Upper lobe of left lung (tissue), 4 donors: ENCODE data around the gene SLX4IP.

Source experiments
- EP300 ChIP-seq, 4 donors: sonication (generic); formaldehyde crosslinking; IDR thresholded peaks; one replicate each; pipeline ENCODE4 v1.5.1; 2017; ENCODE audit warnings: antibody characterized with exemption in 4 of 4, control low read depth in 2 of 4
- POLR2A ChIP-seq, 4 donors: fragments of 450-650 bp; IDR thresholded peaks; one replicate each; pipeline ENCODE4 v1.5.1; 2016 to 2017; ENCODE audit warnings: antibody characterized with exemption in 4 of 4, mild to moderate bottlenecking in 2 of 4
- POLR2AphosphoS5 ChIP-seq, 2 donors: sonication (generic); formaldehyde crosslinking; IDR thresholded peaks; one replicate each; pipeline ENCODE4 v1.5.1; 2017; ENCODE audit warnings: antibody characterized with exemption in 2 of 2
- TF ChIP-seq, protein P1 (sequence below), 6 experiments: fragments of 450-650 bp in 4 of 6; fragments of 200-600 bp in 2 of 6; sonication (generic) in 2 of 6; IDR thresholded peaks; one replicate each; pipeline ENCODE4 v1.5.1; 2016 to 2019; ENCODE audit warnings: antibody characterized with exemption in 6 of 6

DNA sequence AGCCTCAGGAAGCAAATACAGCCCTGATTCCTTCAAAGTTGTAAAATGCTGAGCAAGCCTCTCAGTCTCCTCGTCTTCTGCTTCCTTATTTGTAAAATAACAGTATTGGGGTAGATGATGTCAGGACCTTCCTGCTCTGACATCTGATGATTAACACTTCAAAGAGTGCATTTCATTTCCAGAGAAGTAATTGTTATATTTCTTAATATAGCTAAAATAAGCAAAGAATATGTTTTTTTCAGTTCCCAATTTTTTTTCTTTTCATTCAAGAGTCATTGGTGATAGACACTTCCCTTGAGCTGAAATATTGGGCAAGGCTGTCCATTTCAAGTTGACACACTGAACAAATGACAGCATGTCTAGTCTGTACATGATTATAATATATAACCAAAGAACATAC, 53.4 kb downstream of the SLX4IP start:
- TF ChIP-seq POLR2A (IDR thresholded peaks at IDR 0.05) = no peak
- TF ChIP-seq, protein P1, sequence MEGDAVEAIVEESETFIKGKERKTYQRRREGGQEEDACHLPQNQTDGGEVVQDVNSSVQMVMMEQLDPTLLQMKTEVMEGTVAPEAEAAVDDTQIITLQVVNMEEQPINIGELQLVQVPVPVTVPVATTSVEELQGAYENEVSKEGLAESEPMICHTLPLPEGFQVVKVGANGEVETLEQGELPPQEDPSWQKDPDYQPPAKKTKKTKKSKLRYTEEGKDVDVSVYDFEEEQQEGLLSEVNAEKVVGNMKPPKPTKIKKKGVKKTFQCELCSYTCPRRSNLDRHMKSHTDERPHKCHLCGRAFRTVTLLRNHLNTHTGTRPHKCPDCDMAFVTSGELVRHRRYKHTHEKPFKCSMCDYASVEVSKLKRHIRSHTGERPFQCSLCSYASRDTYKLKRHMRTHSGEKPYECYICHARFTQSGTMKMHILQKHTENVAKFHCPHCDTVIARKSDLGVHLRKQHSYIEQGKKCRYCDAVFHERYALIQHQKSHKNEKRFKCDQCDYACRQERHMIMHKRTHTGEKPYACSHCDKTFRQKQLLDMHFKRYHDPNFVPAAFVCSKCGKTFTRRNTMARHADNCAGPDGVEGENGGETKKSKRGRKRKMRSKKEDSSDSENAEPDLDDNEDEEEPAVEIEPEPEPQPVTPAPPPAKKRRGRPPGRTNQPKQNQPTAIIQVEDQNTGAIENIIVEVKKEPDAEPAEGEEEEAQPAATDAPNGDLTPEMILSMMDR (IDR thresholded peaks at IDR 0.05) = no peak
- no peak for TF ChIP-seq EP300 (IDR thresholded peaks at IDR 0.05)
- peak in 1 of 2 donors; percentile 7 for TF ChIP-seq POLR2AphosphoS5 (IDR thresholded peaks at IDR 0.05)
